A549 treated with RU486 at 1 μM for 4 hours (cell line): Measurements from ENCODE around the gene CALM3. TPM values are rescaled to one million over a fixed set of nuclear protein-coding genes. Genes with fewer than 3 reads are reported as not detected.

ENCODE experiments used
- total RNA-seq: library from RNA; stranded (reverse); fragments of 200-300 nt; extraction: Qiagen RNA extraction; gene quantifications from 5 replicates; pipeline ENCODE4 v1.2.3, GENCODE V29; 2022; ENCODE audit warnings: low read depth

CALM3 gene
- 201 to 250 TPM (median 241 TPM) in 5 replicates for total RNA-seq

GRCh38 chr19:46601318-46602224 lies at the start of gene CALM3:
Gene CALM3 (plus strand): TSS chr19:46601330. CDS start chr19:46601435, 105 bp downstream.

GRCh38 chr19:46624958-46625661 lies 24.0 kb downstream of the CALM3 start, which contains the start of gene PTGIR:
Gene PTGIR (minus strand): TSS chr19:46625089. CDS start chr19:46624225, 864 bp downstream.

DNA sequence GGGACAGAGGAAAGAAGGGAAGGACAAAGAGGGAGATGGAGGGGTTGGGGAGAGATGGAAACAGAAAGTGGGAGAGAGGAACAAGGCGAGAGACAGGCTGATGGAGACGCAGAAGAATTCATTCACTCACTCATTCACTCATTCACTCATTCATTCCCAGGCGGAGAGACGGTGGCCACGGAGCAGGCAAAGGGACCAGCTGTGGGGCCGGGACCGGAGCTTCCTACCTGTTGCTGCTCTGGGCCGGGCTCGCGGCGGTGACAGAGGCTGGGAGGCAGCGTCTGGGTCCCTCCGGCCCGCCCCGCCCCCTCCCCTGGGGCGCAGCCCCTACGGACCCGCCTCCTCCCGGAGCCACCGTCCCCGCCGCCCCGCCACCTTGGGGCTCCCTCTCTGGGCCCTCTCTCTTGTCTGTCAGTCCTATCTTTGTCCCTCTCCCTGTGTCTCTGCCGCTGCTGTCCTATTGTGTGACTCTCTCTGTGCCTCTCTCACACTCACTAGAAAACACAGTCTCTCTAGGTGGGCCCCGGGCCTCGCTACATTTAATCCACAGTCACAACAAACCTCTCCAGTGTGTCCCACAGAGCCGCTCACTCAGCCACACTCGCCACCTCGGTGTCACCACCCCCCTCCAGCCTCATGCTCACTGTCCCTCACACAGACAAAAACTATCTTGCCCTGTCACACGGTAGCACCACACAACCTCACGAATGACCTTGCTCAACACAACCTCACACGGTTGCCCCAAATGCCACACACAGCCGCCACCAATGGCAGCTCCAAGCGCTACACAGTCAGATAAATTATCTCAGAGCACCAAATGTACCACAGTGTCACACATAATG lies 35.0 kb downstream of the CALM3 start, which contains the start of gene GNG8:
Gene GNG8, minus strand, starts transcription at position 283 of the 842 bp plus-strand sequence. CDS start 1,520 bp downstream, outside the sequence.

Other genes with a start within 250 kb of the CALM3 start
- gene CCDC8, start 187.8 kb upstream of the CALM3 start, total RNA-seq: not detected in 5 replicates
- not detected in 5 replicates for gene PNMA8C, start 172.4 kb upstream of the CALM3 start, total RNA-seq
- 8.8 to 12.0 TPM (median 11.0 TPM) in 5 replicates for gene PNMA8A, start 129.8 kb upstream of the CALM3 start, total RNA-seq
- not detected in 5 replicates for gene PNMA8B, start 105.5 kb upstream of the CALM3 start, total RNA-seq
- gene PTGIR, start 23.8 kb downstream of the CALM3 start, total RNA-seq: 0.22 TPM in 1 of 5 replicates, not detected in the others
- not detected in 5 replicates for gene GNG8, start 34.9 kb downstream of the CALM3 start, total RNA-seq
- gene DACT3, start 59.9 kb downstream of the CALM3 start, total RNA-seq: 0.22 to 0.37 TPM (median 0.25 TPM) in 5 replicates
- 22.5 to 37.0 TPM (median 30.5 TPM) in 5 replicates for gene PRKD2, start 115.8 kb downstream of the CALM3 start, total RNA-seq
- gene FKRP, start 144.7 kb downstream of the CALM3 start, total RNA-seq: 16.4 to 23.8 TPM (median 20.9 TPM) in 5 replicates
- gene STRN4, start 145.1 kb downstream of the CALM3 start, total RNA-seq: 67.5 to 92.1 TPM (median 84.7 TPM) in 5 replicates
- 228 to 282 TPM (median 257 TPM) in 5 replicates for gene SLC1A5, start 187.3 kb downstream of the CALM3 start, total RNA-seq
- gene AP2S1, start 249.5 kb downstream of the CALM3 start, total RNA-seq: 231 to 323 TPM (median 313 TPM) in 5 replicates